K562 (cell line): ENCODE results near the gene NCKAP1.

Experiments used
- CHCHD3 ChIP-seq: fragments of 250-450 bp; sonication (Bioruptor Pico); IDR thresholded peaks from 2 replicates; pipeline ENCODE4 v2.1.2; 2022; ENCODE audit warnings: mild to moderate bottlenecking
- CTCF ChIP-seq, 3 experiments: IDR thresholded peaks in 2 of 3; conservative IDR thresholded peaks in 1 of 3; 2 replicates each; pipeline ENCODE4 v1.5.1; 2011 to 2012; ENCODE audit warnings: low read length in 3 of 3, mild to moderate bottlenecking in 3 of 3, control low read depth in 2 of 3, improper control_type of control experiment in 1 of 3, inconsistent platforms in 1 of 3, low read depth in 1 of 3, mixed read lengths in 1 of 3, moderate library complexity in 1 of 3; ENCODE audit not compliant: insufficient read depth in 2 of 3
- ELF2 ChIP-seq: fragments of 250-450 bp; sonication (Bioruptor Pico); IDR thresholded peaks from 2 replicates; pipeline ENCODE4 v1.5.0; 2021; ENCODE audit warnings: mild to moderate bottlenecking
- JUND ChIP-seq, 2 experiments: IDR thresholded peaks; 2 replicates in 1 of 2; 3 replicates in 1 of 2; pipeline ENCODE4 v1.6.1; 2011; ENCODE audit warnings: borderline replicate concordance in 2 of 2, low read depth in 2 of 2, low read length in 2 of 2, improper control_type of control experiment in 1 of 2, missing biosample characterization in 1 of 2, missing genetic modification characterization in 1 of 2, missing genetic modification reagents in 1 of 2
- L3MBTL2 ChIP-seq: fragments of 450-650 bp; IDR thresholded peaks from 2 replicates; pipeline ENCODE4 v1.6.1; 2016; ENCODE audit warnings: mild to moderate bottlenecking, moderate library complexity
- MED1 ChIP-seq: sonication (generic); formaldehyde crosslinking; IDR thresholded peaks from 2 replicates; pipeline ENCODE4 v1.8.1; 2023; ENCODE audit warnings: missing genetic modification reagents, borderline replicate concordance
- NBN ChIP-seq: fragments of 450-650 bp; IDR thresholded peaks from 2 replicates; pipeline ENCODE4 v1.6.1; 2016; ENCODE audit warnings: low read depth, mild to moderate bottlenecking
- POLR2G ChIP-seq: fragments of 200-400 bp; formaldehyde crosslinking; IDR thresholded peaks from 2 replicates; pipeline ENCODE4 v1.6.1; 2017; ENCODE audit warnings: low read depth, mild to moderate bottlenecking, antibody characterized with exemption, low read length, moderate library complexity
- RAD21 ChIP-seq, 2 experiments: fragments of 250-450 bp in 1 of 2; fragments of 450-650 bp in 1 of 2; sonication (Bioruptor Pico) in 1 of 2; formaldehyde crosslinking in 1 of 2; IDR thresholded peaks in 1 of 2; conservative IDR thresholded peaks in 1 of 2; 2 replicates each; pipeline versions ENCODE4 v1.4.0 to v1.8.0; 2020 to 2022; ENCODE audit warnings: mild to moderate bottlenecking in 2 of 2, moderate library complexity in 1 of 2
- SMAD3 ChIP-seq: fragments of 450-650 bp; formaldehyde crosslinking; conservative IDR thresholded peaks from 2 replicates; pipeline ENCODE4 v1.4.0; 2020; ENCODE audit warnings: mild to moderate bottlenecking
- TAF7 ChIP-seq: fragments of 450-650 bp; IDR thresholded peaks from 2 replicates; pipeline ENCODE4 v1.6.1; 2016; ENCODE audit warnings: missing genetic modification characterization, missing compliant biosample characterization
- TGIF2 ChIP-seq: sonication (generic); formaldehyde crosslinking; IDR thresholded peaks from 2 replicates; pipeline ENCODE4 v1.8.1; 2022; ENCODE audit warnings: mild to moderate bottlenecking, missing genetic modification reagents, moderate library complexity
- ZNF449 ChIP-seq: fragments of 250-450 bp; sonication (Bioruptor Pico); IDR thresholded peaks from 2 replicates; pipeline ENCODE4 v1.8.0; 2022; ENCODE audit warnings: moderate library complexity, mild to moderate bottlenecking, inconsistent platforms
- TF ChIP-seq, protein P1 (sequence below): sonication (generic); formaldehyde crosslinking; IDR thresholded peaks from 2 replicates; pipeline ENCODE4 v1.8.1; 2023; ENCODE audit warnings: mild to moderate bottlenecking, missing genetic modification reagents

DNA sequence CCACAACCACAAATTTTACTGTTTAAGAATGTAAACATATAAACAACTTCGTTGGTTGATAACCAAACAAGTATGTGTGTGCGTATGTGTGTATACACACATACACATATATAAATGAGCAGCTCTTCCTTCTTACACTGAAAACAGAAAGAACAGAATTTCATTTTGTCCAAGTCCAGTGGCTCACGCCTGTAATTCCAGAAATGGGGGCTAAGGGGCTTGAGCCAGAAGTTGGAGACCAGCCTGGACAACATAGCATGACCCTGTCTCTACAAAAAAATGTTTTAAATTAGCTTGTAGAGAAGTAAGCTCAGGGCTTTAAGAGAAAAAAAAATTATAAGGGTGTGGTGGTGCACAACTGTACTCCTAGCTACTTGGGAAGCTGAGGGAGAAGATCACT is 12.3 kb downstream of the NCKAP1 start:
- no peak for TF ChIP-seq CTCF (IDR thresholded peaks at IDR 0.05 in 2 of 3, conservative IDR thresholded peaks at IDR 0.05 in 1 of 3; ENCODE audit: insufficient read depth in 2 of 3, low read depth in 1 of 3, low read length in 3 of 3)
- no peak for TF ChIP-seq L3MBTL2
- no peak for TF ChIP-seq MED1 (CRISPR knock-in tag)
- no peak for TF ChIP-seq CHCHD3 (CRISPR knock-in tag)
- no peak for TF ChIP-seq RAD21 (CRISPR knock-in tag; conservative IDR thresholded peaks at IDR 0.05 in 1 of 2, IDR thresholded peaks at IDR 0.05 in 1 of 2)
- TF ChIP-seq ELF2 (CRISPR knock-in tag) = no peak
- TF ChIP-seq TGIF2 (CRISPR knock-in tag) = no peak
- no peak for TF ChIP-seq SMAD3 (CRISPR knock-in tag)
- TF ChIP-seq ZNF449 (CRISPR knock-in tag) = no peak
- TF ChIP-seq, protein P1, sequence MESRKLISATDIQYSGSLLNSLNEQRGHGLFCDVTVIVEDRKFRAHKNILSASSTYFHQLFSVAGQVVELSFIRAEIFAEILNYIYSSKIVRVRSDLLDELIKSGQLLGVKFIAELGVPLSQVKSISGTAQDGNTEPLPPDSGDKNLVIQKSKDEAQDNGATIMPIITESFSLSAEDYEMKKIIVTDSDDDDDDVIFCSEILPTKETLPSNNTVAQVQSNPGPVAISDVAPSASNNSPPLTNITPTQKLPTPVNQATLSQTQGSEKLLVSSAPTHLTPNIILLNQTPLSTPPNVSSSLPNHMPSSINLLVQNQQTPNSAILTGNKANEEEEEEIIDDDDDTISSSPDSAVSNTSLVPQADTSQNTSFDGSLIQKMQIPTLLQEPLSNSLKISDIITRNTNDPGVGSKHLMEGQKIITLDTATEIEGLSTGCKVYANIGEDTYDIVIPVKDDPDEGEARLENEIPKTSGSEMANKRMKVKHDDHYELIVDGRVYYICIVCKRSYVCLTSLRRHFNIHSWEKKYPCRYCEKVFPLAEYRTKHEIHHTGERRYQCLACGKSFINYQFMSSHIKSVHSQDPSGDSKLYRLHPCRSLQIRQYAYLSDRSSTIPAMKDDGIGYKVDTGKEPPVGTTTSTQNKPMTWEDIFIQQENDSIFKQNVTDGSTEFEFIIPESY (CRISPR knock-in tag) = no peak
- no peak for TF ChIP-seq JUND (IDR thresholded peaks at IDR 0.05; ENCODE audit: borderline replicate concordance, low read depth, low read length)
- TF ChIP-seq JUND (tag; IDR thresholded peaks at IDR 0.05; ENCODE audit: borderline replicate concordance, low read depth, low read length) = no peak
- no peak for TF ChIP-seq NBN
- TF ChIP-seq TAF7 (tag) = no peak
- no peak for TF ChIP-seq POLR2G
